ENCODE results near the gene CCR3.

The CCR3 gene

DNA sequence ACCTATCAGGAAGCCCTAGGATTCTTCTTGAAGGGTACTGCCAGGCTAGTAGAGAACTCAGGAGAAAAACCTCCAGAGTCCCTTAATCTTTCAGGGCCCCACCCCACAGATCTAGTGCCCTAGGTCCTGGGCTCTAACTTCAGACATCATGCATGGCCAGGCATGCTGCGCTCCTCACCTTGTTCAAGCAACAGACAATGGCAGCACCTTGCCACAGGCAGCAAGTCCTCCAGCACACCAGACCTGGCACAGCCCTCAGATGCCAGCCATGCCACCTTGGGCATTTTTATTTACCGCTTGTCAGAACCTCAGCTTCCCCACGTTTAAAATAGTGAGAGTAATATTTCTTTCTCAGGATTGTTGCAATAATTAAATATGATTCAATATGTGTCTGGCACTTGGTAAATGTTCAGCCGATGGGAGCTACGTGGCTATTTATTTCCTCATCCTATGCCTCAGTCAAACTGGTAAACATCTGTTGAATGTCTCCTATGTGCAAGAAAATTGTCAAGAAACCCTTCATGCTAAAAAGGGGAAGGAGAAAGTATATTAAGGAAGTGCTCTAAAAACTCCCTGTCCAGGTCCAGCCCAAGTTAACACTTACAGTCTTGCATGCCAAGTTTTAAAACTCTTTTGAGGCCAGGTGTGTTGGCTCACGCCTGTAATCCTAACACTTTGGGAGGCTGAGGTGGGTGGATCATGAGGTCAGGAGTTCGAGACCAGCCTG, 19.7 kb upstream of the CCR3 start:
- Histone ChIP-seq H3K36me3 (ENCODE audit: low read length) (no peaks in the 10 kb centered on the region), H3K27me3 (ENCODE audit: low read length) (no peaks in the 10 kb centered on the region), H2AFZ (ENCODE audit: low read depth, low read length, severe bottlenecking) (no peak overlapping the region), H4K20me1 (ENCODE audit: low read depth, low read length) (no peaks in the 10 kb centered on the region), H3K79me2 (ENCODE audit: insufficient read depth, low read length) (no peaks in the 10 kb centered on the region), H3K9me3 (ENCODE audit: insufficient read depth, low read length) (no peaks in the 10 kb centered on the region), H3K9me2 (replicated peaks; ENCODE audit: insufficient read depth, low read length) (no peaks in the 10 kb centered on the region), H3K9ac (ENCODE audit: low read length) (no peak overlapping the region), H3F3A (ENCODE audit: insufficient read depth) (no peaks in the 10 kb centered on the region), H3K27ac (ENCODE audit: low read depth, low read length) (no peak overlapping the region), H3K4me3 (ENCODE audit: insufficient read depth, low read length, poor library complexity, severe bottlenecking) (no peak overlapping the region), H3K4me2 (ENCODE audit: low read depth, low read length, poor library complexity, severe bottlenecking) (no peak overlapping the region)
- no peak for TF ChIP-seq EZH2phosphoT487 (conservative IDR thresholded peaks at IDR 0.05; ENCODE audit: low read length)
- TF ChIP-seq, protein P1, sequence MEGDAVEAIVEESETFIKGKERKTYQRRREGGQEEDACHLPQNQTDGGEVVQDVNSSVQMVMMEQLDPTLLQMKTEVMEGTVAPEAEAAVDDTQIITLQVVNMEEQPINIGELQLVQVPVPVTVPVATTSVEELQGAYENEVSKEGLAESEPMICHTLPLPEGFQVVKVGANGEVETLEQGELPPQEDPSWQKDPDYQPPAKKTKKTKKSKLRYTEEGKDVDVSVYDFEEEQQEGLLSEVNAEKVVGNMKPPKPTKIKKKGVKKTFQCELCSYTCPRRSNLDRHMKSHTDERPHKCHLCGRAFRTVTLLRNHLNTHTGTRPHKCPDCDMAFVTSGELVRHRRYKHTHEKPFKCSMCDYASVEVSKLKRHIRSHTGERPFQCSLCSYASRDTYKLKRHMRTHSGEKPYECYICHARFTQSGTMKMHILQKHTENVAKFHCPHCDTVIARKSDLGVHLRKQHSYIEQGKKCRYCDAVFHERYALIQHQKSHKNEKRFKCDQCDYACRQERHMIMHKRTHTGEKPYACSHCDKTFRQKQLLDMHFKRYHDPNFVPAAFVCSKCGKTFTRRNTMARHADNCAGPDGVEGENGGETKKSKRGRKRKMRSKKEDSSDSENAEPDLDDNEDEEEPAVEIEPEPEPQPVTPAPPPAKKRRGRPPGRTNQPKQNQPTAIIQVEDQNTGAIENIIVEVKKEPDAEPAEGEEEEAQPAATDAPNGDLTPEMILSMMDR (IDR thresholded peaks at IDR 0.05; ENCODE audit: insufficient read depth, low read length, poor library complexity, severe bottlenecking) = no peak

- Histone ChIP-seq H3K36me3 (ENCODE audit: low read length) (no peaks in the 10 kb centered on the region), H3K9me3 (ENCODE audit: insufficient read depth, low read length) (no peaks in the 10 kb centered on the region), H3K4me2 (ENCODE audit: low read depth, low read length, poor library complexity, severe bottlenecking) (no peak overlapping the region), H3K9ac (ENCODE audit: low read length) (no peak overlapping the region), H3K79me2 (ENCODE audit: insufficient read depth, low read length) (no peaks in the 10 kb centered on the region), H3K4me3 (ENCODE audit: insufficient read depth, low read length, poor library complexity, severe bottlenecking) (no peak overlapping the region), H2AFZ (ENCODE audit: low read depth, low read length, severe bottlenecking) (no peak overlapping the region), H3F3A (ENCODE audit: insufficient read depth) (no peaks in the 10 kb centered on the region), H4K20me1 (ENCODE audit: low read depth, low read length) (no peaks in the 10 kb centered on the region), H3K9me2 (replicated peaks; ENCODE audit: insufficient read depth, low read length) (no peaks in the 10 kb centered on the region), H3K27ac (ENCODE audit: low read depth, low read length) (no peak overlapping the region), H3K27me3 (ENCODE audit: low read length) (no peaks in the 10 kb centered on the region)
- TF ChIP-seq, protein P1 (IDR thresholded peaks at IDR 0.05; ENCODE audit: insufficient read depth, low read length, poor library complexity, severe bottlenecking) = no peak
- no peak for TF ChIP-seq EZH2phosphoT487 (conservative IDR thresholded peaks at IDR 0.05; ENCODE audit: low read length)
Observed at GRCh38 chr3:46228260-46229242, 13.7 kb upstream of the CCR3 start.

DNA sequence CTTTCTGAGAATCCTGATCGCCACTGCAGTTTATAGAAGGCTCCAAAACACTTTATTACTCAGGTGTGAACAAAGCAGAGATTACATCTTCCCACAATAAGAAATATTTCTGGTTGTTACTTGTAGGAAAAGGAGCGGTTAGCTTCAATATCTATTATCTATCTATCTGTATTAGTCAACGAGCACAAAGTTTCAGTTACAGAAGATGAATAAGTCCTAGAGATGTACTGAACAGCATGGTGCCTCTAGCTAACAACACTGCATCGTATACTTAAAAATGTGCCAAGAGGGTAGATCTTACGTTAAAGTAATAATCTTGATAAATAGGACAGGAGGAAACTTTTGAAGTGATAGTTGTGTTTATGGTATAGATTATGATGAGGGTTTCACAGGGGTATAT, 10.9 kb upstream of the CCR3 start:
- Histone ChIP-seq H3K79me2 (ENCODE audit: insufficient read depth, low read length) (no peaks in the 10 kb centered on the region), H3K36me3 (ENCODE audit: low read length) (no peaks in the 10 kb centered on the region), H3K4me2 (ENCODE audit: low read depth, low read length, poor library complexity, severe bottlenecking) (no peak overlapping the region), H3K9me3 (ENCODE audit: insufficient read depth, low read length) (no peaks in the 10 kb centered on the region), H4K20me1 (ENCODE audit: low read depth, low read length) (no peaks in the 10 kb centered on the region), H3K27me3 (ENCODE audit: low read length) (no peaks in the 10 kb centered on the region), H3K9me2 (replicated peaks; ENCODE audit: insufficient read depth, low read length) (no peaks in the 10 kb centered on the region), H2AFZ (ENCODE audit: low read depth, low read length, severe bottlenecking) (no peak overlapping the region), H3K9ac (ENCODE audit: low read length) (no peak overlapping the region), H3K27ac (ENCODE audit: low read depth, low read length) (no peak overlapping the region), H3F3A (ENCODE audit: insufficient read depth) (no peaks in the 10 kb centered on the region), H3K4me3 (ENCODE audit: insufficient read depth, low read length, poor library complexity, severe bottlenecking) (no peak overlapping the region)
- TF ChIP-seq, protein P1 (IDR thresholded peaks at IDR 0.05; ENCODE audit: insufficient read depth, low read length, poor library complexity, severe bottlenecking) = no peak
